Ammon's horn (tissue), 1 donor: ENCODE data around the gene SDHD.
A peak's percentile ranks its signal among the peaks of the same experiment; 100 is the strongest.

ENCODE experiments used
- DNase-seq: peaks from one replicate; pipeline ENCODE4 v3.0.0-alpha.2; 2016; ENCODE audit warnings: low spot score

SDHD gene

DNA sequence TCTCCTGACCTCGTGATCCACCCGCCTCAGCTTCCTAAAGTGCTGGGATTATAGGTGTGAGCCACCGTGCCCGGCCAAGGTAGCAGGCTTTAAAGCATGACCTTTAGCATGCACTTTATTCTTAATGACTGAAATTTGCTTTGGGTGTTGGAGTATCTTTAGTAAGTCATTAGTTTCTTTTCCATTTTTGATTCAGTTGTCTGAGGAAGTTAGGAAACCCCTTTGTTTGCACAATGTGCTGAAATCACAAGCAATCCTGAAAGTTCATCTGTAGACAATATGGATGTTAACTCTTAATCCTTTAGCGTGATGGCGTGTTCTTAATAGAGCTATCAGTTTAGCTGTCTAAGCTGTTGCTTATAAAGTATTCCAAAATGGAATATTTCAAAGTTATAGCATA is 16.8 kb downstream of the SDHD start:
- no peak for DNase-seq

DNA sequence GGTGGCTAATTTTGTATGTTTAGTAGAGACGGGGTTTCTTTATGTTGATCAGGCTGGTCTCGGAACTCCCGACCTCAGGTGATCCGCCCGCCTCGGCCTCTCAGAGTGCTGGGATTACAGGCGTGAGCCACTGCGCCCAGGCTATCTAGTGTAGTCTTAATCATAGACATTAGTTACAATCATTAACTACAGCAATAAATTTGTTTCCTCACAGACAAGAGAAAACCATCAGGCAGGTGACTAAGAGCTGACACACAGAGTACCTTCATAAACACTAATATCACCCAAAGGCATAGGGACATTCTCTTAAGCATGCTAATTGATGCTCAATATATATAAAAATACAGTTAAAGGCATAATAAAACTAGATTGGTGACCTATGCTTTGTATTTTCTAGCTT is 19.4 kb downstream of the SDHD start:
- no peak for DNase-seq

DNA sequence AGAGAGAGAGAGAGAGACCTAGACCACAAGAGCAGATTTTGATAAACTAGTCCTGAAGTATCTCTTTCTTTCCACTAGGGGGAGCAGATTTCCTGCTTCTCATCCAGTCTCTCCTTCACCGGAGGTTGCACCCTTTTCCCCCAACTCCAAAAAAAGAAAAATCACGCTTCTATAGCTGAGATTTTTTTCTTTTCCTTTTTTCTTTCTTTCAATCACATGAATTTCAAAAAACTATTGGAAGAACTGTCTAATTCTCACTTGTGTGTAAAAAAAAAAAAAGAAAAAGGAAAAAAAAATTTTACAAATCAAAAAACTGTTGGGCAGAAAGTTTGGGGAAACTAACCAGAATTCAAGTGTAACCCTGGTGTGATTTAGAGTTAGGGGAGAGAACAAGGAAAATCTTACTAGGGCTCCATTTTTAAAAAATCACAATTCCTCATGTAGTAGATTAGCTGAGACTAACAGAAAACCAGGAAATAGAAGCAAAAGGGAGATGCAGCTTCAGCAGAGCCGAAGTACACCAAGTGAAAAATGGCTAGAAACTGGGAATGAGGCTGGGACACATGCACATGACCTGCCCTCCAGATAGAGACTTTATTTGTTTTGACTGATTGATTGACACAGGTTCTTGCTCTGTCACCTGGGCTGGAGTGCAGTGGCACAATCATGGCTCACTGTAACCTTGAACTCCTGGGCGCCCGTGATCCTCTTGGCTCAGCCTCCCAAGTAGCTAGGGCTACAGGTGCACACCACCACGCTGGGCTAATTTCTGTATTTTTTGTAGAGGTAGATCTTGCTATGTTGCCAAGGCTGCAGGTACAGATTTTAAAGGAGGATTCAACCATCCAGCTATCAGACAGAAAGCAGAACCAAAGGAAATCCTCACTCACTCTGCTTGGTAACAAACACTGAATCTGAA is 27.1 kb downstream of the SDHD start:
- peak; percentile 79 for DNase-seq

DNA sequence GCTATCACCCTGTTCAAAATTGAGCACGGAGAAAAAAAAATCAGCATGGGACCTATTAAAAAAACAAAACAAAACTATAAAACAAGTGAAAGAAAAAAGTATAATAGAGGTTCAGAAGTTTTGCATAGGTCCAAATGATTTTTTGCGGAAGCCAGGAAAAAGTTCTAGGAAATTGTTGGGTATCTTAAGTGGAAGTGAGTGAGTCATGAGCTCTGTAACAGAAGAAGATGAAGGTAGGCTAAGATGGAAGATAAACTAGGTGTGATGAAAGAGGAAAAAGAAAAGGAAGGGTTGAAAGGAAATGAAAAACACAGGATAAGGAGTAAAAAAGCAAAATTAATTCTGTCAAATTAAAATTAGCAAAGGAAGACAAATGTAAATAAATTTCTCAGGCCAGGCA is 27.8 kb downstream of the SDHD start:
- no peak for DNase-seq

DNA sequence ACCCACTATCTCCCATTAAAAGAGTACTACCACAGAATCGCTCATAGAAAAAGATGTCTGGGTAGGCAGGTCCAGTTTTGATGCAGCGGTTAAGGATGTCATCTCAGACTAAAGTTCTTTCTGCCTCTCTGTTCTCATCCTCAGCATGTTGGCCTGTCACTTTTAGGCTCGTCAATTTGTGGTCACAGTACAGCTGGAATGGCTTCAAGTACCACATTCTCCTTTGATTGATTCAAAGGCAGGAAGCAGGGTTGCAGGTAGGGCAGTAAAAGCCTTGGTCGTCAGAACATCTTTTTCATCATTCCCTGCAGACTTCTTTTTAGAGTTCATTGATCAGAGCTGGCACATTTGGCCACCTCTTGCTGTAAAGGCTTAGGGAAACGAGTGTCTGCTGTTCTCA is 28.7 kb downstream of the SDHD start:
- DNase-seq = no peak

DNA sequence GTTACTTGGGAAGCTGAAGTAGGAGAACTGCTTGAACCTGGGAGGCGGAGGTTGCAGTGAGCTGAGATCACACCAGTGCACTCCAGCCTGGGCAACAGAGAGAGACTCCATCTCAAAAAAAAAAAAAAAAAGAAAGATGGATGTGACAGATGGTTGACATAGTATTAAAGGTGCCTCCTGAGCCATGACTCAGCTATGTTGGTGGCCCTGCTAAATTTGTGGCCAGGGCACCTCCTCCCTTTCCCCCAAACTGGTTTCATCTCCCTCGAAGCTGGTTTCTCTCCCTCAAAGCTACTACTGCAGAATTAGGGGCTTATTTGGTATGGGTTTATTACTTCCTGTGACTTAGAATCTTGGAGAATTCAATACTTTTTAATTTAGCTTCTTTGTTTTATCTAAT is 31.5 kb downstream of the SDHD start:
- DNase-seq = no peak

DNA sequence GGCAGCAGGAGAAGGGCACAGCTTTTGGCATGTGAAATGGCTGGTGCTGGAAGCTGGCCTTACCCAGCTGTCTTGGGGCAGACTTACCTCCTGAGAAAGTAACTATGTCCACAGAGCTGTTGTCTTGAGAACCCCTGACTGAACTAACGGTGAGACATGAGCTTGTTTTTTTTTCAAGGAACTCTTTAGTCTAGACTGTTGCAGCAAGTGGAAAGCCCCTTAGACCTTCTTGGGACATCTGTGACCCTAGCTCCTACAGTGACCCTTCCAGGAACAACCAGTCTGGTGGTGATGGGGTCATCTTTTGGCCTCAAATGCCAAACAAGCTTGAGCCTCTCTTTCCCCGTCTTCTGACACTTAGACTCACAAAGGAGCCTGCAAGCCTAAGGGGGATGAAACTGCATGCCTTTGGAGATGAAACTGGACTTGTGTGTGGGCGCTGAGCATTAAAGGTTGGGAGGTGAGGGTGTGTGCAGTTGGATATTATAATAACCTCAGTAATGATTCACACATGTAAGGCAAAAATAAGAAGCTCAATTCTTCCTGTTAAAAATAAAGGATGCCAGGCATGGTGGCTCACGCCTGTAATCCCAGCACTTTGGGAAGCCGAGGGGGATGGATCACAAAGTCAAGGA is 35.4 kb downstream of the SDHD start:
- DNase-seq = no peak

DNA sequence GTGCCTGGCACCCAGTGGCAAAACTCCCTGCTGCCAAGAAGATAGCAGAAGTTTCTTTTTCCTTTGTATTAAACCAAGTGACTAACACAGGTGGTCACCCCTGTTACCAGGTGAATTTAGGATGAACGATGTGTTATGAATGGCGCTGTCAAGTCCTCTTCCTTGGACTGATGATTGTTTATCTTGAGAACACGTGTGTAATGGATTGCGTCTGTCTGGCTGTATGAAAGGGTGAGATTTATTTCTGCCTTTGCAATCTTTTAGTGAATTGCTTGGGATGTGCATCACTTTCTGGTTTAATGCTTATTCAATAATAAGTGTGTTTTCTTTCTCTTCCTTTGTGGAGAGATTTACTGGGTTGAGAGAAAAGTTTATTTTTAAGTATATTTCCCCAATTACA is 36.5 kb downstream of the SDHD start:
- no peak for DNase-seq

DNA sequence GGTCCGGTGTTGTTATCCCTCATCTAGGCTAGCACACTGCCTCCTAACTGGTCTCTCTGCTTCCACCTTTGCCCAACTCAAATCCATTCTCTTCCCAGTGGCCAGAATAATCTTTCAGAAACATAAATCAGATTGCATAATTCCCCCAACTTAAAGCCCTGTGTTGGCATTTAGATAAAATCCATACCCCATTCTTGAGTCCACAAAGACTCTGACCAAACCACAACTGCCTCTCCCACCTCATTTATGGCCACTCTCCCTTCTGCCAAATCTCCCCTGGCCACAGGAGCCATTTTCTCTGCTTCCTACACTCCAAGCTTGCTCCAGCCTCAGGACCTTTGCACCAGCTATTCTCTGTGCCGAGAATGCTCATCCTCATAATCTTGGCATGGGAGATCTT is 40.4 kb downstream of the SDHD start:
- DNase-seq = no peak

DNA sequence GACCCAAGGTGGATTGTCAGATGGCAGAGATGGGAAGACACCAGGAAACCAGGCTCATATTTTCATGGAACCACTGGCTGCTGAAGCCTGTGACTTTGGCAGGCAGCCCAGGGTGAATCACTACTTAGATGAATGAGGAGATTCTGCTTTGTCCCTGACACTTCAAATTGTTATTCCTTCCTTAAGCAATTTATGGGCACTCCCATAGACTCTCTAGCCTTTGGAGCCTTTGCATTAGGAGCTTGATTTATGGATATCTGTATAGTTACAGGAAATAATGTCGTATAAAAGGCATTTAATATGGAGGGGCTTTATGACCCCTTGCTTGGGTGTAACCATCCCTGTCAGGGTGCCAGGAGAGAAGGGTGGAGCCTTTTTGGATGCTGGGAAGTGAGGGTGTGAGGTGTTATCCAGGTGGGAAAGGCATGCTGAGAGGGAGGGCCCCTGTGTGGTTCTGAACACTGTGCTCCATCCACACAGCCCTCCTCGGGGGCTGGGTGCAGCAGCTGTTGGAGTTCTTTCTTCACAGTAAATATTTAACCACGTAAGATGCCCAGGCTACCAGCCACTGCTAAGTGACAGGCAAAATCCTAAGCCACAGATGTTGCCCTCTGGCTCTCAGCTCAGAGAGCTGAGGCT is 41.9 kb downstream of the SDHD start:
- peak; percentile 53 for DNase-seq

DNA sequence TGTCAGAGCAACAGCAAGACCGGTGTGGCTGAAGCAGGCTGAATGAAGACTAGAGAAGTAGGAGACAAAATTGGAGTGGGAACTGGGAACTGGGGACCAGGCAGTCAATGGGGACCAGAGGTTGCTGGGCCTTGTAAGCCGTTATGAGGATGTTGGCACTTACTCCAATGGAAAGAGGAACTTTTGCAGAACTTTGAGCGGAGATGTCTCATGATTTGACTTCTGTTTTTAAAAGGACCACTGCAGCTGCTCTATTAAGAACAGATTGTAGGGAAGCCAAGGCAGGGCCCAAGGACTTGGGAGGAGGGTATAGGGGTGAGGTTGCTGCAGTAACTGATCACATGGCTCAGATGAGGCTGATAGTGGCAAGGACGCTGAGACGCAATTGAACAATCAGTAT is 43.0 kb downstream of the SDHD start:
- DNase-seq = peak; percentile 70

DNA sequence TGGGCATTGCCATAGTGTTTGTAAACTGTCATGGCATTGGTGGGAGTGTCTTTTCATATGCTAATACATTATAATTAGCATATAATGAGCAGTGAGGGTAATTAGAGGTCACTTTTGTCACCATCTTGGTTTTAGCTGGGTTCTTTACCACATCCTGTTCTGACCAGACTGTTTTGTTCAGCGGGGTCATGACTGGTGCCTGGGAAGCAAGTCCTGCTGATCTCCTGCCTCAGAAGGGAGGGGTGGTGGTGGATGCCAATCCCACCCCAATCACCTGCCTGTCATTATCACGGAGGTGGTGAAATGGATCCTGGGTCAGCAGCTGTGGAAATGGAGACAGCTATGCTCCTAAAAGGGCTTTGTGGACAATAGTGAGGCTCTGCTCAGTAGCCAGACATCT is 46.1 kb downstream of the SDHD start:
- no peak for DNase-seq

DNA sequence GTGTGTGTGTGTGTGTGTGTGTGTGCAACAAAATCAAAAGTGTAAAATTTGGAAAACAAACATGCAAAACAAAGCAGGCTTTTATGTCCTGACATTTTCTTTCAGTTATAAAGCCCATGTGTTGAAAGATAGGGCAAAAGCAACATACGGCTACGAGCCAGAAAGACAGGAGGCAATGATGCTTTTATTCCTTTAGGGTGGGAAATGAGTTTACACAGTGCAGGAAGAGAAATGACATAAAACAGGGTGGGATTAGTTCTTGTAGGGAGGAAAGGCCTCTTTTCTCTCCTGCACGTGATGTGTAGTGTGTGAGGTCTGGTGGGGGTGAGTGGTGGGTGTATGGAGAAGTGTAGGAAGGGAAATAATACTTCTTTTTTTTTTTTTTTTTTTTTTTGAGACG is 47.8 kb downstream of the SDHD start:
- DNase-seq = no peak

DNA sequence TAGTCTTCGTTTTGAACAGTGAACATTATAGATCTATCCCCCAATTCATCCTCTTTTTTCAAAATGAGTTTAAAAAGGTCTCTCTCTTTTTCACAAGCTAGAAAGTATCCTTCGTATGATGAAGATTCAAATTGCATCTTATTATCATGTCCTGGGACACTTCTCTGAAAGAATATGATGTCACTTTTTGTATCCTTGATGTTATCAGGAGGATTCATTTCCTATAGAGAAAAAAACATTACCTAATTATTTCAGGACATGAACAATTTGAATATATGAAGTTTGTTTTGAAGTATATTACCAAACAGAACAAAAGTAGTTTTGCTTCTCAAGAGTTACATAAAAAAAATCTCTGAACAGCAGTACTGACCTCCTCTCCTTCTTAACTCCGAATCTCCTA is 56.9 kb downstream of the SDHD start:
- DNase-seq = no peak
